Heart left ventricle (tissue), 16 donors: Measurements from ENCODE around the gene TMC4. TPM values are rescaled to one million over a fixed set of nuclear protein-coding genes. Genes with fewer than 3 reads are reported as not detected.

Experiments used
- ATAC-seq, 4 donors: fragments of 200-7000 bp; cut with Tn5 transposase; one replicate each; pipeline ENCODE4 v1.9.1; 2020 to 2022; ENCODE audit warnings: moderate library complexity in 4 of 4, mild to moderate bottlenecking in 3 of 4, moderate number of reproducible peaks in 1 of 4
- DNase-seq, 5 donors: peaks; one replicate each; pipeline ENCODE4 v3.0.0-alpha.2; 2020
- H3K27ac ChIP-seq, 12 donors: fragments of 200-600 bp; sonication (generic) in 4 of 12; one replicate each; pipeline versions ENCODE4 v1.5.0 to v1.8.0; 2016 to 2022; ENCODE audit warnings: mild to moderate bottlenecking in 2 of 12
- H3K27me3 ChIP-seq, 9 donors: fragments of 200-600 bp; sonication (generic) in 2 of 9; one replicate each; pipeline versions ENCODE4 v1.5.1 to v1.8.0; 2016 to 2022; ENCODE audit warnings: mild to moderate bottlenecking in 3 of 9
- H3K36me3 ChIP-seq, 9 donors: fragments of 200-600 bp; sonication (generic) in 2 of 9; one replicate each; pipeline versions ENCODE4 v1.5.0 to v1.8.0; 2018 to 2022; ENCODE audit warnings: mild to moderate bottlenecking in 2 of 9
- H3K4me1 ChIP-seq, 12 donors: fragments of 200-600 bp; sonication (generic) in 4 of 12; one replicate each; pipeline versions ENCODE4 v1.5.0 to v1.8.0; 2016 to 2022; ENCODE audit warnings: mild to moderate bottlenecking in 3 of 12
- H3K4me3 ChIP-seq, 12 donors: fragments of 200-600 bp; sonication (generic) in 4 of 12; one replicate each; pipeline versions ENCODE4 v1.5.0 to v1.8.0; 2017 to 2022; ENCODE audit warnings: mild to moderate bottlenecking in 9 of 12, moderate library complexity in 4 of 12
- H3K9me3 ChIP-seq, 12 donors: fragments of 200-600 bp; sonication (generic) in 4 of 12; one replicate each; pipeline versions ENCODE4 v1.5.0 to v1.8.0; 2016 to 2022; ENCODE audit warnings: mild to moderate bottlenecking in 1 of 12
- CTCF ChIP-seq, 12 donors: fragments of 200-600 bp; sonication (generic) in 4 of 12; IDR thresholded peaks; one replicate each; pipeline versions ENCODE4 v1.5.0 to v1.8.0; 2018 to 2022; ENCODE audit warnings: antibody characterized with exemption in 12 of 12, mild to moderate bottlenecking in 5 of 12
- POLR2A ChIP-seq, 2 donors: fragments of 450-650 bp; IDR thresholded peaks; one replicate each; pipeline ENCODE4 v1.6.1; 2017; ENCODE audit warnings: antibody characterized with exemption in 2 of 2, mild to moderate bottlenecking in 2 of 2, moderate library complexity in 2 of 2
- WGBS, 4 donors: extraction: QIAGEN DNeasy Blood & Tissue Kit in 2 of 4; methylation state at CpG; one replicate each; pipeline versions ENCODE4 v1.1.5 to v1.1.7; 2013 to 2018; 5-methylcytosine and 5-hydroxymethylcytosine counted together
- intact Hi-C, 10 donors: fragments of 100-400 bp; cut with DNase I; formaldehyde crosslinking; loops; one replicate each; pipeline versions ENCODE4 v1.11.1 to v1.14.2; 2022
- polyA plus RNA-seq, 2 donors: library from polyadenylated mRNA; stranded (reverse); fragments of 200-250 nt; gene quantifications; one replicate each; pipeline ENCODE4 v1.2.3, GENCODE V29; 2013
- total RNA-seq, 9 donors: library from RNA; depleted of rRNA in 2 of 9; stranded (reverse); fragments of >200 nt in 2 of 9; fragmentation: NEBNext Ultra II Directional in 3 of 9; extraction: Animal tissue kit (Norgen Biotek cat#: 25700) in 3 of 9; gene quantifications; one replicate each; pipeline versions ENCODE4 v1.1.0 to v1.2.4, GENCODE V29; 2016 to 2023
- donor health status: ischemic (EF 13 %, LVEDD 7.1; RV severe dilation, severe dysfunction).
- donor health status: healthy with polysubstance abuse.
- donor health status: DM: no; HTN: yes; CAD: no.
- donor health status: DM: no; HTN: no; CAD: no.
- donor health status: ischemic (EF 25% LVEDD 6.9; RV normal size, moderate dysfunction).
- donor health status: ischemic (EF 25% LVEDD 5.7; RV mildly dilated, moderate dysfunction).
- donor health status: healthy.
- donor health status: DM: yes; HTN: yes; CAD: no.
- donor health status: ischemic (EF 35%, LVEDD 5.7; RV mildly dilated, moderate dysfunction).
- donor health status: nonischemic (EF 11% LVEDD 7.7; RV severe dilation, severe dysfunction).
- donor health status: DM: yes; HTN: yes; CAD: no.
- donor health status: PGD.
- donor health status: ischemic (EF 29% LVEDD 5.4; RV normal size, mild dysfunction).
- donor health status: nonischemic (EF 23%, LVEDD 6.1; RV moderate dilation, normal function).

The TMC4 gene
- total and polyA plus RNA-seq, 11 donors, result 0.58 to 4.5 (median 2.1) TPM; not detected in 1

GRCh38 chr19:54189145-54189734 is 16.3 kb upstream of the TMC4 start, which contains the start of gene MBOAT7:
Gene MBOAT7 (minus strand): TSS chr19:54189580. CDS start chr19:54188508, 1,072 bp downstream.
- peaks cover 0 to 22% (median 14%) of the 10 kb centered on the region in 9 donors for H3K36me3 ChIP-seq
- TF ChIP-seq POLR2A (IDR thresholded peaks at IDR 0.05) (peak in 1 of 2 donors; percentile 56), CTCF (IDR thresholded peaks at IDR 0.05) (peak in 7 of 12 donors; percentile 11 to 52 (median 33))
- no peak for DNase-seq
- peak within 1 kb of the TSS; percentile 88 to 100 (median 98) for H3K27ac ChIP-seq
- WGBS, 4 donors, result 0 to 1% (median 0%) methylated on average over 41 to 64 of the region's 64 CpGs
- intact Hi-C loops, result loop anchor here in 1 of 10 donors (2.0 kb wide), 1 partner anchor 20 kb away; no protein-coding TSS in a partner anchor
- peak within 1 kb of the TSS; percentile 68 to 92 (median 86) for H3K4me3 ChIP-seq
- peaks cover 0 to 23% (median 17%) of the 10 kb centered on the region in 12 donors for H3K4me1 ChIP-seq
- peak; percentile 5 to 64 (median 62) for ATAC-seq
- no peaks in the 10 kb centered on the region for H3K27me3 ChIP-seq
- H3K9me3 ChIP-seq, result no peaks in the 10 kb centered on the region

DNA sequence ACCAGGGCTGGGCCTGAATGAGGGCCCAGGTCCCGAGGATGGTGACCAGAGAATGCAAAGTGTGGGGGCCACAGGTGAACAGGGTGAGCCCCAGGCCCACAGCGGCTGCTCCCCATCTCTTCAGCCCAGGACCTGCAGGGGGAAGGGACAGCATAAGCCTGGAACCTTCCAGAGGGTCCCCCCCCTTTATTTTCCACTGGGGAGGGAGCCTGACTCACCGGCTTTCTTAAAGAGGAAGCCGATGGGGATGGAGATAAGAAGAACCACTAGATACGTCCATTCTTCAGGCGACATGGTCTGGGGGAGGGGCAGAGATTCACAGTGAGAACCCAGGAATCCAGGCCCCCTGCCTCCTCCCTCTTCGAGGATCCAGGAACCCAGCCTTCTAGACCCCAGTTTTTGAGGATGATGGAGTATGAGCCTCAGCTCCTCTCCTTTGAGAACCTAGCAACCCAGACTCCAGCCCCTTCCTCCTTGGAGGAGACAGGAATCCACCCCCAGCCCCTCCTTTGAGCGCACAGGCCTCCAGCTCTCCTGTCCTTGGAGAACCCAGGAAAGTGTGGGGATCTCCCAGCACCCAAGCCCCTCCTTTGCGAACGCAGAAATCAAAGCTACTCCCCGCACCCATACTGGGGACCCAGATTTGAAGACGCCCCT is 15.4 kb upstream of the TMC4 start:
- intact Hi-C loops, result loop anchor here in 1 of 10 donors (2.0 kb wide), 1 partner anchor 20 kb away; no protein-coding TSS in a partner anchor
- TF ChIP-seq POLR2A (IDR thresholded peaks at IDR 0.05), result no peak
- no peak for TF ChIP-seq CTCF (IDR thresholded peaks at IDR 0.05)
- Histone ChIP-seq H3K9me3 (no peaks in the 10 kb centered on the region), H3K36me3 (peaks cover 0 to 18% (median 5%) of the 10 kb centered on the region in 9 donors), H3K27ac (peak overlapping the region in 9 of 12 donors; percentile 91 to 100 (median 98)), H3K4me1 (peaks cover 0 to 23% (median 17%) of the 10 kb centered on the region in 12 donors), H3K27me3 (no peaks in the 10 kb centered on the region), H3K4me3 (peak overlapping the region; percentile 68 to 92 (median 86))
- DNase-seq (no peak), ATAC-seq (no peak)
- WGBS, 4 donors, result 29 to 45% (median 35%) methylated on average over 11 to 12 of the region's 12 CpGs

GRCh38 chr19:54186934-54187381 is 14.0 kb upstream of the TMC4 start:
- no peak for TF ChIP-seq POLR2A (IDR thresholded peaks at IDR 0.05)
- TF ChIP-seq CTCF (IDR thresholded peaks at IDR 0.05), result no peak
- no peak for ATAC-seq
- intact Hi-C loops, result no loop called here
- no peaks in the 10 kb centered on the region for H3K9me3 ChIP-seq
- H3K4me1 ChIP-seq, result peaks cover 0 to 20% (median 14%) of the 10 kb centered on the region in 12 donors
- H3K27me3 ChIP-seq, result no peaks in the 10 kb centered on the region
- no peak overlapping the region for H3K27ac ChIP-seq
- no peak overlapping the region for H3K4me3 ChIP-seq
- DNase-seq, result no peak
- H3K36me3 ChIP-seq, result peaks cover 0 to 15% (median 0%) of the 10 kb centered on the region in 9 donors
- WGBS, 4 donors, result 83 to 85% (median 84%) methylated on average over 11 of the region's 11 CpGs

DNA sequence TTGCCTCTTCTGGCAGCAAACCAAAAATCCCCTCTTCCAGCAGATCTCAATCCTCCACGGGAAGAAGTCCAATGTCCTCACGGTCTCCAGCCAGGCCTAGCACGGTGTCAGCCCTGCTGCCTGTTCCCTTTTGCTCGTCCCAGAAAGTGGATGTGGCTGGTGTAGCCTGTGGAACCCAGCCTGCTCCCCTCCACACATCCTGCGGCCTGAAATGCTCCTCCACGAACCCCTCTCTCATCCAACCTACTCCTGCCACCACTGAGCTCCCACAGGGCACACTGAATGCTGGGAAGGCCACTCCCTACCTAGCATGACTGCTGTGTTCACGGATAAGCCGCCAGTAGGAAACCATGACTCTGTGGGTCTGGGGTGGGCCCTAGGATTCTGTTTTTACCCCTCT is 13.4 kb upstream of the TMC4 start:
- no peak overlapping the region for H3K27ac ChIP-seq
- peaks cover 0 to 15% (median 0%) of the 10 kb centered on the region in 9 donors for H3K36me3 ChIP-seq
- DNase-seq (no peak), ATAC-seq (no peak)
- H3K4me3 ChIP-seq, result no peak overlapping the region
- peaks cover 0 to 14% (median 9%) of the 10 kb centered on the region in 12 donors for H3K4me1 ChIP-seq
- no peaks in the 10 kb centered on the region for H3K9me3 ChIP-seq
- no peaks in the 10 kb centered on the region for H3K27me3 ChIP-seq
- TF ChIP-seq POLR2A (IDR thresholded peaks at IDR 0.05), result no peak
- intact Hi-C loops, result no loop called here
- WGBS, 4 donors, result 73 to 87% (median 83%) methylated on average over 8 of the region's 8 CpGs
